HG03196 (cell line): ENCODE data around the gene APOBR.
"Not testable (repeated sequence)": the region's sequence is repeated elsewhere in the genome, so short reads cannot be mapped to it uniquely, and the experiment has no call there.

ENCODE experiments used
- ATAC-seq: cut with Tn5 transposase; IDR thresholded peaks from one replicate; pipeline ENCODE4 v1.9.1; 2021; ENCODE audit not compliant: unreplicated experiment

APOBR gene

GRCh38 chr16:28498666-28499381 lies 4.4 kb downstream of the APOBR start:
- no peak for ATAC-seq

GRCh38 chr16:28499854-28500253 lies 5.4 kb downstream of the APOBR start:
- ATAC-seq, result no peak

DNA sequence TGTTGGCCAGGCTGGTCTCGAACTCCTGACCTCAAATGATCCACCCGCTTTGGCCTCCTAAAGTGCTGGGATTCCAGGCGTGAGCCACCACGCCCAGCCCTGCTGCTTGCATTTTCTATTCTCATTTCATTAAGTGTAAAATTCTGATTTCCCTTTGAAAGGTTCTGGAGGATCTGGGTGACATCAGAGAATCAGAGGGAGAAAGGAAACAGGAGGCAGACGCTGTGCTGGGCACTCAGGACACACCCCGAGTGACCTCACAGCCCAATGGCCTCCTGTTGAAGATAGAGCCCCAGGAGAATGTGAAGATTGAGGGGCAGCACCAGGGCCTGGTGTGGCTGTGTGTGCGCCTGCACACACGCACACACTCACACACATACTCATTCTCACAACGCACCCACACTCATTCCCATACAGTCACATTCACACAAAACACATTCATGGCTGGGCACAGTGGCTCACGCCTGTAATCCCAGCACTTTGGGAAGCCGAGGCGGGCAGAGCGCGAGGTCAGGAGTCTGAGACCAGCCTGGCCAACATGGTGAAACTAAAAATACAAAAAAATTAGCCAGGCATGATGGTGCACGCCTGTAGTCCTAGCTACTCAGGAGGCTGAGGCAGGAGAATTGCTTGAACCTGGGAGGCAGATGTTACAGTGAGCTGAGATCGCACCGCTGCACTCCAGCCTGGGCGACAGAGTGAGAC lies 6.2 kb downstream of the APOBR start:
- ATAC-seq, result not testable (repeated sequence)

GRCh38 chr16:28501258-28502232 lies 7.1 kb downstream of the APOBR start:
- ATAC-seq, result no peak

DNA sequence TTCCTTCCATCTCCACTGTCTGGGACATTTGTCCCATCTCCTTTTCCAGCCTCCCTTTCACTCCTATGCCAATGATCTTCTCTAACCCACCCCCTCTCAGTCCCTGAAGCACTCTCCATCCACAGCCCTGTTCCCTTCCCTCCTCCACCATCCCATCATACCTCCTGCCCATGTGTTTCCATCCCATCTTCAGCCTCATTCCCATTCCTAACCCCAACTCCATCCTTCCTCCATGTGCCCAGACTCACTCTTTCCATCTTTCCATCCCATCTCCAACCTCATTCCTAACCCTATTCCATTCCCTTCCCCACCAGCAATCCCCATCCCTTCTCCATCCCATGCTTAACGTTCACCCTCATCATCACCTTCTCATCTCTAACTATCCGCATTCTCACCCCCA lies 7.8 kb downstream of the APOBR start:
- no peak for ATAC-seq

GRCh38 chr16:28503470-28504259 lies 9.2 kb downstream of the APOBR start:
- ATAC-seq, result no peak

DNA sequence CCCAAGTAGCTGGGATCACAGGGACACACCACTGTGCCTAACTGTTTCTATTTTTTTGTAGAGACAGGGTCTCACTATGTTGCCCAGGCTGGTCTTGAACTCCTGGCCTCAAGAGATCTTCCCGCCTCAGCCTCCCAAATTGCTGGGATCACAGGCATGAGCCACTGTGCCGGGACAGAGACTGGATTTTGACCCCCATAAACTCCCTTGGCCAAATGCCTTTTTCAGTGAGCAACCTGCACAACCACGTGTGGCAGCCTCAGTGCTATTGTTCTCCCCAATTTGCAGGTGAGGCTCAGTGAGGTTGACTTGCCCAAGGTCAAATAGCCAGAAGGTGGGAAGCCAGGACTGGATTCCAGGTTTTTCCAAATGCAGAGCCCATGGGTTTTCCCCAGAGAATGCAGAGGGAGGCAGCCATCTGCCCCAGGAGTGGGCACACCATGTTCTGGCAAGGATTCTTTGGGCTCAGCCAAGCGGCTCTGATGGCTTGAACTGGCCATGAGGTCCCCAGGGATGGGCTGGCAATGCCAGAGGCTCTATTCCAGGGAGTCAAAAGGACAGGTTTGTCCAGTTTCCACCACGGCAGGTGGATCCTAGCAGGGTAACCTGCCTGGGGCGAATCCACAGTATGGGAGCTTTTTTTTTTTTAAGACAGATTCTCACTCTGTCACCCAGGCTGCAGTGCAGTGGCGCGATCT lies 10.4 kb downstream of the APOBR start:
- ATAC-seq, result no peak

- ATAC-seq, result no peak
These were observed 11.2 kb downstream of the APOBR start for GRCh38 chr16:28505489-28506137.

DNA sequence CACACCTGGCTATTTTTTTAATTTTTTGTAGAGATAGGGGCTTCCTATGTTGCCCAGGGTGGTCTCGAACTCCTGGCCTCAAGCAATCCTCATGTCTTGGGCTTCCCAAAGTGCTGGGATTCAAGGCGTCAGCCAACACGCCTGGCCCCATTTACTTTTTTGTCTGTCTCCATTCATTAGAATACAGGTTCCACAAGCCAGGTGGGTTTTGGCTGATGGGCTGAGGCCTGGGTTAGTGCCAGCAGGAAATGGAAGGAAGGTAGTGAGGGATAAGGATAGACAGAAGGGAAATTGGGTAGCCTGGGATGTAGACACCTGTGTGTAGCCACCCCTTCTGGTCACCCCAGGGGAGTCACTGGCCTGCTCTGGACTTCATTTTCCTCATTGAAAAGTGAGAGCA lies 16.6 kb downstream of the APOBR start:
- no peak for ATAC-seq

DNA sequence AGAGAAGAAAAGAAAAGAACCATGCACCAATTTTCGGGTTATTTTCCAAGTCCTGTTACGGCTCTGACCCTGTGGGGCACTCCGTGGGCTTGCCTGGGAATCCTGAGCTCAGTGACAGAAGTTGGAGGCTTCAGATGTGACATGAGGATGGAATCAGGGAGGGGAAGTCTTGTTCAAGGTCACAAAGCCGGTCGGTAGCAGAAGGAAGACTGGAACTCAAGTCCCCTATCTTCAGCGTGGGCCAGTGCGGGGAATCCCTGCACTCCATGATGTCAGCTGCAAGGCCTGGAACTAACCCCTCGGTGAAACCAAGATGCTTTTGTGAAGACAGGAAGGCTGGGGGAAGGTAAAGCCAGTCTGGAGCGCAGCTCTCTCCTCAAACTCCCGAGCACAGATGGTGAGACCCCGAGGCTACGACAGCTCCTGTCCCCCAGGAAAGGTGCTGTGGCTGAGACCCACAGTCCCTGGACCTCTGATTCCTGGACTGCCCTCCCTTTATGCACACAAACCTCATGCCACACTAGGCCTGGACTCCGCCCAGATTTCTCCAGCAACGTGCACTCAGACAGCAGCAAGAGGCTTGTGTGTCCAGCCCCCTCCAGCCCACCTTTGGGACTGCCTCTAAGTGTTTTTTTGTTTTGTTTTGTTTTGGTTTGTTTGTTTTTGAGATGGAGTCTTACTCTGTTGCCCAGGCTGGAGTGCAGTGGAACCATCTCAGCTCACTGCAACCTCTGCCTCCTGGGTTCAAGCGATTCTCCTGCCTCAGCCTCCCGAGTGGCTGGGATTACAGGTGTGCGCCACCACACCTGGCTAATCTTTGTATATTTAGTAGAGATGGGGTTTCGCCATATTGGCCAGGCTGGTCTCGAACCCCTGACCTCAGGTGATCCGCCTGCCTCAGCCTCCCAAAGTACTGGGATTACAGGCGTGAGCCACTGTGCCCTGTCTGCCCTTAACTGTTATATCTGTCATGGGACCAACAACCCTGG lies 17.7 kb downstream of the APOBR start:
- ATAC-seq, result no peak

DNA sequence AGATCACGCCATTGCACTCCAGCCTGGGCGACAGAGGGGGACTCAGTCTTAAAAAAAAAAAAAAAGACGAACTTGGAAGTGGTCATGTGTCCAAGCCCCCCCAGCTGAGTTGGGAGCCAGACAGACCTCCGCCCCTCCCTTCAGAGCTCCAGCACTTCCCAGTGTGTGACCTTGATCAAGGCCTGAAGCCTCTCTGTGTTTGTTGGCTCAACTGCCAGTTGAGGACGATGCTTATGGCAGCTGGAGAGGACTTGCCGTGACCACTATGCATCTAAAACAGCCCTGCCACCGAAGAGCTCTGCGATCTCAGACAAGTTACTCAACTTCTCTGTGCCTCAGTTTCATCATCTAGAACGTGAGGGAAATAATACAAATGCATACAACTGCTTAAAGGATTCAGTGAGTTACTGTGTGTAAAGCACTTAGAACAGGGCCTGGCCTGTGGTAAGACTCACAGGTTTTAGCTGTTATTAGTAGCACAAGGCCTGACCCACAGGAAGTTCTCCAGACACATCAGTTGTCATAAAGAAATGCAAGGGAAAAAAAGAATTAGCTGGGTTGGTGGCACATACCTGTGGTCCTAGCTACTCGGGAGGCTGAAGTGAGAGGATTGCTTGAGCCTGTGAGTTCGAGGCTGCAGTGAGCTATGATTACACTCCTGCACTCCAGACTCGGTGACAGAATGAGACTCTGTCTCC lies 19.2 kb downstream of the APOBR start:
- no peak for ATAC-seq

DNA sequence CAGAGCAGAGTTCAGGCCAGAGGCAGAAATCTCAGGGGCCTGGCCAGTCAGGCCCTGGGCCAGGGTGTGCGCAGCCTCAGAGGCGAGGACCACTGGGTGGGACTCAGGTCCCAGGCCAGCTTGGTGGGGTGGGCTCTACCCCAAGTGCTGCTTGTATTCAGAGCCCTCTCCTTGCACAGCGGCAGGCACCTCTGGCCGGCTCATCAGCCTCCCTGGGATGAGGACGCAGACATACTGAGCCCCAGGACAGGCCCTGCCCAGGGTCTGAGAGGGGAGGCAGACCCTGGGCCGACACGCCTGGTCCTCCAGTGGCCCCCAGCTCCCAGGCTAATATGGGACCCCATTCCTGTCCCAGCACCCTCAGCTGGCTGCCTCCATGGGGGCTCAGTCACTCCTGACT lies 19.8 kb downstream of the APOBR start:
- no peak for ATAC-seq

- no peak for ATAC-seq
These were observed 26.2 kb downstream of the APOBR start for GRCh38 chr16:28520672-28521071.

DNA sequence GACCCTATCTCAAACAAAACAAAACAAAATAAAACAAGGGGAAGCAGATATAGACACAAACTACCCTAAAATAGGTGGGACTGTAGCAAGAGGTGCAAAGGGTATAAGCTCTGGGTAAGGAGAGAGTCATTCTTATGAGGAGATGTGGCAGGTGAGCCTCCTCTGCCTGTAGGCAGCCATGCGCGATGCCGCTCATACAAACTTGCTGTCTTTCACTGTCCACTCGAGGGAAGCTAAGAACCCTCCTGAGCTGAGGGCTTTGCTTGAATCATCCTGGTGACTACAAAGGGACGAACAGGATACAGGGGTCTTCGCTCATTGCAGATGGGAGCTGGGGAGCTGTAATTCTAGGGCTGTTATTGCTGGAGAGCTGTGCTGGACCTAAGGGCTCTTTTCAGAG lies 27.0 kb downstream of the APOBR start:
- ATAC-seq, result no peak

DNA sequence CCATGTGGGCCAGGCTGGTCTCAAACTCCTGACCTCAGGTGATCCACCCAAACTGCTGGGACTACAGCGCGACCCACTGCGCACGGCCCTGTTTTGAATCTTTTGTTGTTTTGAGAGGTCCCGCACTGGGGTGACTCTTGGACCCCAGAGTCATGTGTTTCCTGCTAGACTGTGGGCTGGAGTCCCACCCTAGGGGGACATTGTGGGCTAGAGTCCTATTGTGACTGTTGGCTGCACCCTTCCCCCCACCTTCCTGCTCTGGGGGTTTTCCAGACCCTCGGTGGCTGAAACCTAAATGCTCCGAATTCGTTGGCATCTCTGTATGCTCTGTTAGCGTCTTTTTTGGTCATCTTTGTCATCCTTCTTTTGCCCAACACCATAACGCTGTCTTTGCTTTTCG lies 28.3 kb downstream of the APOBR start:
- ATAC-seq, result no peak

- ATAC-seq, result no peak
These were observed 30.3 kb downstream of the APOBR start for GRCh38 chr16:28524681-28525171.

GRCh38 chr16:28526201-28527099 lies 32.0 kb downstream of the APOBR start:
- no peak for ATAC-seq
